ENCODE results near the gene CUTC.

DNA sequence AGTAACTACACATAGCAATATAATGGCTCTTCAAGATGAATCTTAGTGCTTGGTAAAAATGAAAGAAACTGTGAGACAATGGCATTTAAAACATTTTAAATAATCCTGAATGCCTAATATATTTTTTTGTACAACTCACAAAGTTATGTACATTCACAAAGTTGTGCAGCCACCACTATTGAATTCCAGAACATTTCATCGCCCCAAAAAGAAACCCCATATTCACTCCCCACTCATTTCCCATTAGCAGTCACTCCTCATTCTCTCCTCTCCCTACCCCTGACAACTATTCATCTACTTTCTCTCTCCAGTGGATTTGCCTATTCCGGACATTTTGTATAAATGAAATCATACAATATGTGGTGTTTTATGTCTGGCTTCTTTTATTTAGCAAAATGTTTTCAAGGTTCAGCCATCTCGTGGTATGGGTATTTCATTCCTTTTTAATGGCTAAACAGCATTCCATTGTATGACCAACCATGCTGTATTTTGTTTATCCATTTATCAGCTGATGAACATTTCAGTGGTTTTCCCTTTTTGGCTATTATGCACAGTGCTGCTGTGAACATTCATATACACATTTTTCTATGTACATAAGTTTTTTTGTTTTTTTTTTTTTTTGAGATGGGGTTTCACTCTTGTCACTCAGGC lies 38.0 kb upstream of the CUTC start:
- TF ChIP-seq, protein P1, sequence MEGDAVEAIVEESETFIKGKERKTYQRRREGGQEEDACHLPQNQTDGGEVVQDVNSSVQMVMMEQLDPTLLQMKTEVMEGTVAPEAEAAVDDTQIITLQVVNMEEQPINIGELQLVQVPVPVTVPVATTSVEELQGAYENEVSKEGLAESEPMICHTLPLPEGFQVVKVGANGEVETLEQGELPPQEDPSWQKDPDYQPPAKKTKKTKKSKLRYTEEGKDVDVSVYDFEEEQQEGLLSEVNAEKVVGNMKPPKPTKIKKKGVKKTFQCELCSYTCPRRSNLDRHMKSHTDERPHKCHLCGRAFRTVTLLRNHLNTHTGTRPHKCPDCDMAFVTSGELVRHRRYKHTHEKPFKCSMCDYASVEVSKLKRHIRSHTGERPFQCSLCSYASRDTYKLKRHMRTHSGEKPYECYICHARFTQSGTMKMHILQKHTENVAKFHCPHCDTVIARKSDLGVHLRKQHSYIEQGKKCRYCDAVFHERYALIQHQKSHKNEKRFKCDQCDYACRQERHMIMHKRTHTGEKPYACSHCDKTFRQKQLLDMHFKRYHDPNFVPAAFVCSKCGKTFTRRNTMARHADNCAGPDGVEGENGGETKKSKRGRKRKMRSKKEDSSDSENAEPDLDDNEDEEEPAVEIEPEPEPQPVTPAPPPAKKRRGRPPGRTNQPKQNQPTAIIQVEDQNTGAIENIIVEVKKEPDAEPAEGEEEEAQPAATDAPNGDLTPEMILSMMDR (conservative IDR thresholded peaks at IDR 0.05; ENCODE audit: low read length): no peak
- no peak for TF ChIP-seq EZH2phosphoT487 (IDR thresholded peaks at IDR 0.05; ENCODE audit: borderline replicate concordance, low read depth, low read length)

All from OCI-LY7 (cell line).